HG03060 (cell line): ENCODE measurements around the gene TTC23L.
A peak's percentile ranks its signal among the peaks of the same experiment; 100 is the strongest.
"Not testable (repeated sequence)": the region's sequence is repeated elsewhere in the genome, so short reads cannot be mapped to it uniquely, and the experiment has no call there.

Source experiments
- ATAC-seq: cut with Tn5 transposase; IDR thresholded peaks from one replicate; pipeline ENCODE4 v1.9.1; 2021; ENCODE audit warnings: low read depth, moderate number of reproducible peaks; ENCODE audit not compliant: unreplicated experiment

Gene TTC23L, protein sequence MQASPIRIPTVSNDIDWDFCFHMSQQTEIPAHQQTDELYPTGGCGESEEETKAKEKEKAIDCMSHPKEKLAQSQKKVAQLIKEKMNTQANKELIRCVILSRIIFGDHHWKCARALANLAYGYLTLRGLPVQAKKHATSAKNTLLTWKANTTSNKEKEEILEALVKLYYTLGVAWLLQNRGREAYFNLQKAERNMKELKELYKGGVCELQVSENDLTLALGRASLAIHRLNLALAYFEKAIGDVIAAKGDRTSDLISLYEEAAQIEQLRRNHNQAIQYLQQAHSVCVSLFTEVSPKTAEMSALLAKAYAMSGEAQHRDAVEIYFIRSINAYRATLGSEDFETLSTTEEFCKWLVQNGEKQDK

DNA sequence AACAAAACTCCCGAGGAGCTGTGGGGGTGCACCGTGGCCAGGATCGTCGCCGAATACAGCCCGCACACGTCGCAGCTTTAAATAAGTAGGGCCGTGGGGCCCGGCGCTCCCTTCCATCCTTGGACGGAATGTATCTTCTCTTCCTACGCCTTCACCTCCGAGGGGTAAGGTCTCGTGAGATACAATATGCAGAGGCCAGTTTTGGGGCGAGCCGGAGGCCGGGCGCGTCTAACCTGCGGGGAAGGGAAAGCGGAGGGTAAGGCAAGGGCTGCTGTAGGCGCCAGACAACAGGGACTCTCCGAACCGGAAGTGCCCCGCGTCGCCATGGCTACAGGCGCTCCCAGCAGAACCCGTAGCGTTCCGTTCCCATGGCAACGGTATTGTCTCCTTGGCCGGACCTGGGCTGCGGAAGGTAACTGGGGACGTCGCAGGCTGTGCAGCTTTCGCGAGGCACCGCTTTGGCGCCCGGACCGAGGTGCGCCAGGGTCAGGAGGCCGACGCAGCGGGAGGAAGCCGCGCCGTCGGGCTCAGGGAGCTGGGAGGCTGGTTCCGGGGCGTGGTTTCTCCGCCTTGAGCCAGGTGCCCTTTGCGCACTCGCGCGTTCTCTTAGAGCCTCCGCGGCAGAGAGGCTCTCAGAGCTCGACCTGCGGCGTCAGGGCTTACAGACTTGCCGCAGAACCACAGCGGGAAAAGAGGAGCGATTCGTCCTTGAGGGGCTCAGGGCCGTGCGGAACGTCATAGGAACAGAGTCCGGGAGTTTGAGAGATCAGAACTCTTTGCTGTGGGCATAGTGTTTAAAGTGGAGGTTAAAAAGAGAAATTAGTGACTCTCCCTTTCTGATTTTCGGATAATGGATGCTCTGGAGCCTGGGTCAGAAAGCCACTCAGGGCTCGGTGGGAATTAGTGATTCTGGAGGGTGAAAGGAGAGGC, at the start of gene TTC23L:
TTC23L (plus strand) TSS at position 380 of the 930 bp plus-strand sequence. CDS start 1,508 bp downstream, outside the sequence.
- peak; percentile 87 for ATAC-seq

DNA sequence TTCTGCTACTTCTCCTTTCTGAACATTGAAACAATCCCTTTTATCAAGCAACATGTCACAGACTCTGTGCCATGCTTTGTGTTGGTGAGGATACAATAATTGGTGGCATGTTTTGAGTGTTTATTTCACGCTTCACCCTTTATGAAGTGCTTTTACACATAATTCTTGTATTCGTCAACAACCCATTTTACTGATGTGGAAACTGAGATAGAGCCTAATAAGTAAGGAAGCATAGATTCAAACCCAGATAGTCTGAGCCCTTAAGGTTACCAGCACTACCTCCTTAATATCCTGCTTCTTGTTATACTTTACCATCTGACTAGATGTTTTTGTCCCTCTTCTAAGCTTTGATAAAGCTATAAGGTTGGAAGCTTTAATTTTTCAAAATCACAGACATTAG, 49.3 kb upstream of the TTC23L start:
- ATAC-seq: no peak

DNA sequence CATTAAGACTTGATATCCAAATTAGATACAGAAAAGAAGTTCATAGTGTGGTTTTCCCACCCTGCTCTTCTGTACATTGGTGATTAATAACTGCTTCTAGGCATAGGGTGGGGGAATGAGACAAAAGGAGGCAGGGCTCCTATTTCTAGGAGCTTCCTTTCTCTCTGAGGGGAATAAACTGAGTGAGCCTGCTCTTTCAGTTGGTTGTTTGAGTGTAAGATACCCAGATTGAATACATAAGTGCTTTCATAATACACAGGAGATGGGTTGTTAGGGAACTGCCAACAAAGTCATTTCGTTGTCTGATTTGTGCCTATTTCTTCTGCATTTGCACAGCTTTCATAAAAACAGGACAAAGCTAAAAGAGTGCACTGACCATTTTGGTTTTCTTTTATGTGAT, 48.9 kb upstream of the TTC23L start:
- no peak for ATAC-seq

DNA sequence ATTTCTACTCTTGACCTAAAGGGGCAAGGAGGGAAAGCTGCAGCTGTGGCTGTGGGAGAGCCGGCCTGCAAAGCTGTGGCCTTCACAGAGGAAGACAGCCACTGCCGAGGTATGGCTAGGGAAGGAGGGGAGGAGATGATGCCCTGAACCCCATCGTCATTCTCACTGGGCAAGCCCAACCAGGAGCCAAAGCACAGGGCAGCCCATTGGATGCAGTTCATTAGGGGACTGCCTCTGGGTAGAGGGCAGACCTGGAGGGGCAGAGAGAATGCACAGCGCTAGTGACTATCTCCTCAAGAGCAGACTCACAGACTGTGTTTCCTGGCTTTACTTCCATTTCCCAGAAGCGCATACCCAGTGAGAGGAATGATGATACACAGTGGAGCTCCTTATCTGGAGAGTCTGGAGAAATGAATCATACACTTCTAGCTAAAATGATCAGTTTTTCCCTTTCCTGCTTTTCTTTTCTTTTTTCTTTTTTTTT, 47.2 kb upstream of the TTC23L start:
- ATAC-seq: no peak

DNA sequence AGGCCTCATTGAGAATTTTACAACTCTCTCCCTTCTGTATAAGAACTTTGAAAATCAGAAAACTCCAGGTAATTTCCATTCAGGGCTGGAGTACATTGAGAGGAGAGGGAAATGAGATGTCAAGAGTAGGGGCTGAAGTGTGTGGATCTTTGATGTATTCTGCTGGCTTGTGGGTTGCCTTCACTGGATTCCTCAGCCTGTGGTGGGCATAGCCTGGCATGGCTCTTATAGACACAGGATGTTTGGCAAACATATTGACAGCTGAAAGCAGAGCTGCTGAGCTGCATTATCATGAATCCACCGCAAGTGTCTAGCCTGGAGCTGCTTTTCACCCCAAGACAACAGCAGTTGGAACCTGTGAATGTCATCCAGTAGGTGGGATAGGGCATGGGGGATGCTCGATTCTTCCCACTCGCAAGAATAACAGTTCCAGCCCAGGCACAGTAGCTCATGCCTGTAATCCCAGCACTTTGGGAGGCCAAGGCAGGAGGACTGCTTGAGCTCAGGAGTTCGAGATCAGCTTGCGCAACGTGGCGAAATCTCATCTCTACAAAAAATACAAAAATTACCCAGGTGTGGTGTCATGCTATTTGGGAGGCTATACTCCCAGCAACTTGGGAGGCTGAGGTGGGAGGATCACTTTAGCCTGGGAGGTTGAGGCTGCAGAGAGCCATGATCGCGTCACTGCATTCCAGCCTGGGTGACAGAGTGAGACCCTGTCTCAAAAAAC, 36.0 kb upstream of the TTC23L start:
- ATAC-seq: no peak

DNA sequence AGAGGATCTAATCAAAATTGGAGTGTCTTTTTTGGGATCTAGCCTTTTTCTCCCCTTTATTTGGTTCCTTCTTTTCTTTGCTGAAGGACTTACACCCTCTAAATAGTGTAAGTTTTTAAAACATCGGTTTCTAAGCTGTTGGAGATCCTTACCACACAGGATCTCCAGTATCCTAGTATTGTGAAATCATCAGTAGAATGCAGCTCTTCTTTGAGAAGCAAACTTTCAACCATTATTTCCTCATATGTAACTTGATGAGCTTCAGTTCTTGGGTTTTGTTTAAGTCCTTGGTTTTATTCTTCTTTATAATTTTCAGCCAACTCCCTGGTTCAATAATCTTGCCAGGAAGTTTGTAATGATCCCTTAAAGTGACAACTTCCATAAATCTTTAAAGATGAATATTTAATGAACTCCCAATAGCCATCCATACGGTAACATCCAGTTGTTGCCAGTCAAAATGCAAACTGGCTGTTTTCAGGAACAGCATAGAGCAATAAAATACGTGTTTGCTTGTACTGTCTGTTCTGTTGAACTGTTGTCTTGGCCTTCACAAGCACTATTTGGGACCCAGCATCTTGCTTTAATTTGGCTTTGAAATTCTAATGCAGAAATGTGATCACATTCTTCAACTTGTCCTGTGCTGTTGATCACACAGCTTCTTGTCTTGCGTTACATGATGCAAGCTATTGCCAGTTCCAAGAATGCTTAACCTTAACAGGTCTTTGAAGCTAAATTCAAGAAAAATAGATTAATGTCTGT, 34.8 kb upstream of the TTC23L start:
- no peak for ATAC-seq

DNA sequence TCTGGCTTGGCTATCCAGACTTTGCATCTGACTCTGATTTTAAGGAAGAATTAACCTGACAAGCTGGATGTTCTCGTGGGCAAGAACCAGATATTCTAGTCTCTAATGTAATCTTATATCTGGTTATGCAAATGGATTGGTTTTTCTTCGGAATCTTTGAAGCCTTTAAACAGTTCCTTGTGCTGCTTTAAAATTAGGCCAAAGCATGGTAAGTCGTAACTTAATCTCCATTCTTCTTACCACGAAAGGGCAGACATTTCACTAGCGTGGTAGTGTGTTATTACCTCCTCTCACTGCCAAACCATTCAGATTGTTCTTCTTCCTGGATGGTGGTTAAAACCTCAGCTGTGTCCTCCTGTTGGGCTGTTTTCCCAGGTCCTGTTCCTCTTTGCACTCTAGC, 34.1 kb upstream of the TTC23L start:
- no peak for ATAC-seq

DNA sequence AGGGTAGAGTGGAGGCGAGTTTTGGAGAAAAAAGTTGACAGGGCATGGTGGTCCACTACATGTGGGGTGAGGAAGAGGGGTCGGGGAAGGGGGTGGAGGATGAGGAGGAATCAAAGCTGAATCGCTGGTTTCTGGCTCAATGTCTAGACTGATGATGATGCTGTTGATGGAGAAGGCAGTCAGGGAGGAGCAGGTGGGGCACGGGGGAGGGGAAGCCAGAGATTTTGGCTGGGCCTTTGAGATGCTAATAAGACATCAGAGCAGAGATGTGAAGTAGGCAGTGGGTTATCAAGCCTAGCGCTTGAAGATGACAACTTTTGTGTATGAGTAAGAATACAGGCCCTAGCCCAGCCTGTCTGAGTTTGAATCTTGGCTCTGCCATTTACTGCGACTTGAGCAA, 32.4 kb upstream of the TTC23L start:
- no peak for ATAC-seq

DNA sequence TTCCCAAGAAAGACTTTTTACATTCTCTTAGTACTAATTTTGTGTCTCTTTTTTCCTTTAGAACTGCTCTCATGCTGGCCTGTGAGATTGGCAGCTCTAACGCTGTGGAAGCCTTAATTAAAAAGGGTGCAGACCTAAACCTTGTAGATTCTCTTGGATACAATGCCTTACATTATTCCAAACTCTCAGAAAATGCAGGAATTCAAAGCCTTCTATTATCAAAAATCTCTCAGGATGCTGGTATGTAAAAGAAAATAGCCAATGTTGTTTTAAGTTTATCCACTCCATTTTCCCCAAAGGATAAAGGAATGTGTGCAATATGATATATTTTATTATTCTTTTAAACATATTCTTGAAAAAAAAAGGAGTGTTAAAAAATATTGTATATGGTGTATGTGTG, 27.3 kb upstream of the TTC23L start:
- no peak for ATAC-seq

DNA sequence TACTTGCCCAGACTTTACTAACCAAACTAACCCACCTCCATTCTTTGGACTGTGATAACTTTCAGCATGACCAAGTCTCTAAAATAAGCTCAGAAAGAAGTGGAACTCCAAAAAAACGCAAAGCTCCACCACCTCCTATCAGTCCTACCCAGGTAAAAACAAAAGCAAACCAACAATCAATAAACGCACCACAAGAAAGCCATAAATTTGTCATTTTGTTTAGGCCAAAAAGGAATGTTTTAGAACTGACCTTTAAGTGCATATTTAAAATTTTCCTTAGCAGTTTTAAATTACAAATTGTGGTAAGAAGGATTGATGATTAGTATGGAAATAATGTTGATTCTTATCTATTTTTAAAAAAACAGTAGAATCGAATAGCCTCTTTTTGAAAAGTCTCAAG, 25.5 kb upstream of the TTC23L start:
- no peak for ATAC-seq

DNA sequence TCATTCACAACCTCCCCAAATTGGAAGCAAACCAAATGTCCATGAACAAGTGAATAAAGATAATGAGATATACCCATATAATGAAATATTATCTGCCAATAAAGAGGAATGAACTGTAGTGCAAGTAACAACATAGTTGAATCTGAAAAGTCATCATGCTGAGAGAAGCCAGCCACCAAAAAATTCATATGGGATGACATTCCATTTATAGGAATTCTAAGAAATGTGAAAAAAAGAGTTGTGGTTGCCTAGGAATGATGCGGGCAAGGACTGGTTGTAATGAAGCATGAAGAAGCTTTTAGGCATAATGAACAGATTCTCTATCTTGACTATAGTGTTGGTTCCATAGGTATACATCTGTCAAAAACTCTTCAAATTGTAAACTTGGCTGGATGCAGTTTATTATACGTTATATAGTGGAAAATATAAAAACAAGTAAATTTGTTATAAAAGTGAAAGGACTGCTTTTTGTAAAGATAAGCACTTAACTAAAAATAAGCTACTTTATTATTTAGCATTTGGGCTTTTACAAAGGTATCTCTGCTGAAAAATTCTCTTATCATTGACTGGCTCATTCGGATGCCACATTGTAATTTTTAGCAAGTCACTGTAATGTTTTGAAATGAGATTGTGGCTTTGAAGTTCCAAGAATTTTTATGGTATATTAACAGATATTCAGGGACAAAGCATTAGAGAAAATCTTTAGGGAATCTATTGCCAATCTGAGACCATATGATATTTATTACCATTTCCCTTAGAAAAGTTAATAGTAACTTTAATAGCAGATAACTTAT, 21.2 kb upstream of the TTC23L start:
- no peak for ATAC-seq

DNA sequence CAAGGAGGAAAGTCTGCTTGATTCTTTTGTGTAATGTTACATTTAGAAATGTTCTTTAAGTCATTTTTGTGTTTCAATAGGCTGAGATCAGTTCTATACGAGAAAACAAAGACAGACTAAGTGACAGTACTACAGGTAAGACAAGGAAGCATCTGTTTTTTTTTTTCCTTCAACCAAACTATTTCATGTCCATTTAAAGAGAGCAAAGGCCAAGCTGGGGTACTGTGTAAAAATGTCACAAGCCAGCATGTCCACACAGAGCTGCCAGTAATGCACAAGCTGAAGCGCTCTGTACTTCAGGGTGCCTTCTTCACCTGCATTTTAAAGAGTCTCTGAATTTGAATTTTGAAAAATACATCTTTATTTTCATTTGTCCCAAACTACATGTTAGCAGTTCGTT, 20.2 kb upstream of the TTC23L start:
- ATAC-seq: no peak

DNA sequence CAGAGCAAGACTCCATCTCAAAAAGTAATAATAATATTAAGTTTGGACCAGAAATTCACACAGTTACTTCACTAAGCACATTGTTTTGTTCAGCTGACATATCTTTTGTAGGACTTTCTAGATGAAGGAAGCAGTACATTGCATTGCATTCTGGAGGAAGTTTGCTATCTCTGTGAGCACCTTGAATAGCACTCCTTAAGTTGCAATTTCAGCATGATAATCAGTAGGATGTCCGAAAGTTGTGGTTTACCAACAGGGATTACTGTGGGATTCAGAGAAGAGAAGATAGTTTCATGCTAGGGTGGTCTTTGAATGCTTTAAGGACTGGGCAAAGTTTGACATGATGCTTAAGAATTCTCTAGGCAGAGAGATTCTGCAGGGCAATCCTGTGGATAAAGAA, 18.4 kb upstream of the TTC23L start:
- ATAC-seq: no peak

DNA sequence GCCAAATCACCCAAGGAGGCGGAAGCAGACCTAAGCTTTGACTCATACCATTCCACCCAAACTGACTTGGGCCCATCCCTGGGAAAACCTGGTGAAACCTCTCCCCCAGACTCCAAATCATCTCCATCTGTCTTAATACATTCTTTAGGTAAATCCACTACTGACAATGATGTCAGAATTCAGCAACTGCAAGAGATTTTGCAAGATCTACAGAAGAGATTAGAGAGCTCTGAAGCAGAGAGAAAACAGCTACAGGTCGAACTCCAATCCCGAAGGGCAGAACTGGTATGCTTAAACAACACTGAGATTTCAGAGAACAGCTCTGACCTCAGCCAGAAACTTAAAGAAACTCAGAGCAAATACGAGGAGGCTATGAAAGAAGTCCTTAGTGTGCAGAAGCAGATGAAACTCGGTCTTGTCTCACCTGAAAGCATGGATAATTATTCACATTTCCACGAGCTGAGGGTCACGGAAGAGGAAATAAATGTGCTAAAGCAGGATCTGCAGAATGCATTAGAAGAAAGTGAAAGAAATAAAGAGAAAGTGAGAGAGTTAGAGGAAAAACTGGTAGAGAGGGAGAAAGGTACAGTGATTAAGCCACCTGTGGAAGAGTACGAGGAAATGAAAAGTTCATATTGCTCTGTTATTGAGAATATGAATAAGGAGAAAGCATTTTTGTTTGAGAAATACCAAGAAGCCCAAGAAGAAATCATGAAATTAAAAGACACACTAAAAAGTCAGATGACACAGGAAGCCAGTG, 15.8 kb upstream of the TTC23L start:
- no peak for ATAC-seq

DNA sequence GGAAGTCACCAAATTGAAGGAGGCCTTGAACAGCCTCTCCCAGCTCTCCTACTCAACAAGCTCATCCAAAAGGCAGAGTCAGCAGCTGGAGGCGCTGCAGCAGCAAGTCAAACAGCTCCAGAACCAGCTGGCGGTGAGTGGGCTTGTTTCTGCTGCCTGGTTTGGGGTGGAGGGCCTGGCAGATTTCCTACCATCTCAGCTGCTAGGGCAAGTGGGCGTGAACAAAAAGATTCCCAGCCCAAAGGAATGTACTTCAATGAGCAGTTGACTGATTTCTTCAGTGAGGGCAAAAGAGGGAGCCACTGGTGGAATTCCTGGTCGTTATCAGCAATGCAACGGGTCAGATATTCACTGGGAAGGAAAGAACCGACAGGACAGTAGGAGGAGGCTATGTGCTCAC, 12.6 kb upstream of the TTC23L start:
- ATAC-seq: no peak

DNA sequence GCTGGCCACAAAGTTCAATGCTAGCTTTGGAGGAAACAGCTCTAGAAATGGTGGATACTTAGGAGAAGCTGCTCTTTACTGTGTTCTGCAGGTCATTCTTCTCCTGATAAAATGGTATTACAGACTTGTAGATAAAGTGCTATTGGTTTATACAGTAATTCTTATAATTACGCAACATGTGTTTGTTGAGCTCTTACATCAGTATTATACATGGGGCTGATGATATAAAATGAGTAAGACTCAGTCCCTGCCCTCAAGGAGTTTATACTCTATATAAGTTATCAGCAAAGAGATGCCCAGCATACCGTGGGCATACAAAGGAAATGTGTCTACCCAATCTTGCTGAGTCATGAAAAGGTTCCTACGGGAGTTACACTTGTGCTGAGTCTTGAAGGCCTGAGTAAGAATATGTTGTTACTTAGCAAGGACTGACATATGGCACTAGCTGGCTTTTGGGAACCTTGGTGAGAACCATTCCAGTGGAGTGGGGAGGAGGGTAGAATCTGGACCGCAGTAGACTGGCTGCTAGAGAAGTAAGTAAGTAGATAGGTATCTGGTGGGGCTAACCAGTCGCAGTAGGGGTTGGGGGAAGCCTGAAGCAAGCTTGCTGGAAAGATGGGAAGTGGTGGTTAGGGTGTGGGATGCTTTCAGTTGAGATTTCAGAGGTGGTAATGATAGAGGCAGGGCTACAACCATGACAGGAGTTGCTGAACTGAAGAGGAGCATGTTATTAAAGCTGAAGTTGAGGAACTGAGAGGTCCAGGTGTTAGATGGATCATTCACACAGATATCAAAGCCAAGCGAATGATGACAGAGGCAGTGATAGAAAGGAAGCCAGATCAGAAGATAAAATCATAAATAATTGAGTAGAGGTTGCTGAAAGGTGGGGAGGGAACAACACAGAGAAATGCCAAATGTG, 11.1 kb upstream of the TTC23L start:
- no peak for ATAC-seq

DNA sequence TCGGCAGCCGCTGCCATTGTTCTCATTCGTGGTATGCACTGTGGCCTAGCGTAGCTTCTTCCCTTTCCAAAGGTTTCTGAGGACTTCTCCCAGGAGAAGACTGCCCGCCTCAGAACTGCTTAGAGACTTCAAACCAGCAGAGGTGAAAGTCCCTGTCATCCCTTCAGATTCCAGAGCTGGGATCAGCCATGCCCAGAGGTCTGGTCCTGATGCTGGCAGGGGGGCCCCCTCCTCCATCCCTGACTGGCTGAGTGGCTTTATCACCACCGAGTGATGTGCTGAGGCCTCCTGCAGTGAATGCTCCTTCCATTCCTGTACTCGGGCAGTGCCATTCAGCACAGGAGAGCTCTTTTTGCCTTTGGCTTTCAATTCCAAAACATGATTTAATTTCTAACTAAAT, 8.1 kb upstream of the TTC23L start:
- not testable (repeated sequence) for ATAC-seq

DNA sequence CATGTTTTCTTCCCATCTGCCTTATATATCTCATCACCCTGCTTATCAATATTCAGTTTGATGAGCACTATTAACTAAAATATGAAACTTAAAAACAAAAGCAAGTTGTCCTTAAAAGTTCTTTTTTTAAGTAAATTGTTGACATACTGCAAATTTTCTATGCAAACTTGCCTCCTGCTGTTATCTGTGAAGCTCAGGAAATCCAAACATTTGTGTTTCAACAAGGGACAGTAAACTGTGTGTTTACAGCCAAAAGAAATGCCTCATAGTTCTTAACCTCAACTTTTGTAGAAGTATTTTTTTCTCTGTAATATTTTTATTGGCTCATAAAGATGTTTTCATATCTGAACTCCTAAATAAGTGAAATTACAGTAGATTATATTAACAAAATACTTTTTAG, 7.7 kb upstream of the TTC23L start:
- no peak for ATAC-seq
